Measurements from ENCODE around the gene TP53I13. TPM values are rescaled to one million over a fixed set of nuclear protein-coding genes. Genes with fewer than 3 reads are reported as not detected.

The TP53I13 gene
- total RNA-seq, 1 donor from 2014 or later, result 37.2 TPM

DNA sequence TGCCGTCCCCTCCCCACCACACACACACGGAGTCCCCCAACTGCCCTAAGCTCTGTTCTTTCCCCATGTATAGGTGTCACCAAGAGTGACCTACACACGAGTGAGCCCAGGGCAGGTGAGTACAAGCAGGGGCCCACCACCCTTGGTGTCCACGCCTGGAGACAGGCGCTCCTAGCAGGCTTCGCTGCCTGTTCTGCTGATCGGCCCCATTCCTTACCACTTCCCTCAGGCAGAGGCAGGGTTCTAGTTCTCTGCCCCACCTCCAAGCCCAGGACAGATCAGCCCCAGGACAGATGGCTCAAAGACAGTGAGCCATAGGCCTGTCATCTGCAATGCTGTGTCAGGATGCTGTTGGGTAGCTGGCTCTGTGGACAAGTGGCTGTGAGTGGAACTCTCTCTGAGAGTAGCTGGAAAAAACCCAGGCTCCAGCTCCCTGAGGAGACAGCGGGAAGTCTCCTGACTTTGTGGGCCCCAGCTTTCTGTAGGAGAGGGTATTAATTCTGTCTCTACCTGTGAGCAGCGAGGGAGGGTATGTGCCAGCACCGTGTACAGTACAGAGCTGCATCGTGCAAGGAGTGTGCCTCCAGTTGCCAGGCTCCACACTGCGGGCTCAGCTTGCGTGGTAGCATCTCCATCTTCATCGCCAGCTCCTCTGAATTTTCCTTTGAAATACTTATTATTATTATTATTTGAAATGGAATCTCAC lies 897 bp downstream of the TP53I13 start:
- Histone ChIP-seq H3K27ac (replicated peaks) (peak overlapping the region; percentile 92), H3K4me3 (peak overlapping the region; percentile 77), H3K27me3 (ENCODE audit: low read depth) (no peaks in the 10 kb centered on the region), H3K9me3 (replicated peaks) (no peaks in the 10 kb centered on the region), H3K36me3 (peaks cover 11% of the 10 kb centered on the region), H3K4me1 (peaks cover 83% of the 10 kb centered on the region)
- intact Hi-C loops (cut with micrococcal nuclease), result no loop called here
- DNase-seq, result no peak
- TF ChIP-seq, protein P1, sequence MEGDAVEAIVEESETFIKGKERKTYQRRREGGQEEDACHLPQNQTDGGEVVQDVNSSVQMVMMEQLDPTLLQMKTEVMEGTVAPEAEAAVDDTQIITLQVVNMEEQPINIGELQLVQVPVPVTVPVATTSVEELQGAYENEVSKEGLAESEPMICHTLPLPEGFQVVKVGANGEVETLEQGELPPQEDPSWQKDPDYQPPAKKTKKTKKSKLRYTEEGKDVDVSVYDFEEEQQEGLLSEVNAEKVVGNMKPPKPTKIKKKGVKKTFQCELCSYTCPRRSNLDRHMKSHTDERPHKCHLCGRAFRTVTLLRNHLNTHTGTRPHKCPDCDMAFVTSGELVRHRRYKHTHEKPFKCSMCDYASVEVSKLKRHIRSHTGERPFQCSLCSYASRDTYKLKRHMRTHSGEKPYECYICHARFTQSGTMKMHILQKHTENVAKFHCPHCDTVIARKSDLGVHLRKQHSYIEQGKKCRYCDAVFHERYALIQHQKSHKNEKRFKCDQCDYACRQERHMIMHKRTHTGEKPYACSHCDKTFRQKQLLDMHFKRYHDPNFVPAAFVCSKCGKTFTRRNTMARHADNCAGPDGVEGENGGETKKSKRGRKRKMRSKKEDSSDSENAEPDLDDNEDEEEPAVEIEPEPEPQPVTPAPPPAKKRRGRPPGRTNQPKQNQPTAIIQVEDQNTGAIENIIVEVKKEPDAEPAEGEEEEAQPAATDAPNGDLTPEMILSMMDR (IDR thresholded peaks at IDR 0.05; ENCODE audit: borderline replicate concordance), result no peak

DNA sequence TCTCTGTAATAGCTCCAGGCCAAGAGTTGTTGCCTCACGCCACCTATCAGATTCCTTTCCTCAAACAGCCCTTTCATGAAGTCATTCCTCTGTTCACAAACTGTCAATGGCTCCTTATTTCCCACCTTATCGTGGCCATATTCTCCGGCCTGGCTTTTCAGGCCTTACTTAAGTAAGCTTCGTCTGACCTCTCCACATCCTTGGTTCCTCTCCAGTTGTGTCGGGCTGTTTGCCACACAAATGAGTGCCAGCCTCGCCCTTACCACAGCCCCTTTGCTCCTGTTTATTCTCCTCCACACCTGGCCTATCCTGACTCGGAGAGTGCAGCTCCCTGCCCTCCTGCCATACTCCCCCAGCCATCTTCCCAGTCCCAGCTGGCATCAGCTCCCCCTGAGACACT lies 2.0 kb downstream of the TP53I13 start:
- Histone ChIP-seq H3K27me3 (ENCODE audit: low read depth) (no peaks in the 10 kb centered on the region), H3K36me3 (peaks cover 22% of the 10 kb centered on the region), H3K9me3 (replicated peaks) (no peaks in the 10 kb centered on the region), H3K27ac (replicated peaks) (no peak overlapping the region), H3K4me1 (peaks cover 72% of the 10 kb centered on the region), H3K4me3 (no peak overlapping the region)
- intact Hi-C loops (cut with micrococcal nuclease), result no loop called here
- DNase-seq, result no peak
- TF ChIP-seq, protein P1 (IDR thresholded peaks at IDR 0.05; ENCODE audit: borderline replicate concordance), result no peak

DNA sequence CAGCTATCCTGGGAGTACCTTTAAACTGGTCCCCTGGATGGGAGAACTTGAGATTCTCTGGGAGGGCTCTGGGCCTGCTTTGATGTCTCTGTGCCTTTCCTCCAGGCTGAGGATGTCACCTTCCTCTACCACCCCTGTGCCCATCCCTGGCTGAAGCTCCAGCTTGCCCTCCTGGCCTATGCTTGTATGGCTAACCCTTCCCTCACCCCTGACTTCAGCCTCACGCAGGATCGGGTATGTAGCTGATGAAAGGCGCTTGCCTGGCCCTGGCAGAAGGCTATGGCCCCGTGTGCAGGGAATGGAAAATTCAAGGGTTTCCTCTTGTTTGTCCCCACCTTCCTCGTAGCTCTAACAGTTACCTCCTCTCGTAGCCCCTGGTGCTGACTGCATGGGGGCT lies 3.0 kb downstream of the TP53I13 start:
- intact Hi-C loops (cut with micrococcal nuclease), result no loop called here
- Histone ChIP-seq H3K9me3 (replicated peaks) (no peaks in the 10 kb centered on the region), H3K4me1 (peaks cover 63% of the 10 kb centered on the region), H3K27me3 (ENCODE audit: low read depth) (no peaks in the 10 kb centered on the region), H3K27ac (replicated peaks) (peak overlapping the region; percentile 76), H3K4me3 (no peak overlapping the region), H3K36me3 (peaks cover 31% of the 10 kb centered on the region)
- DNase-seq, result no peak
- TF ChIP-seq, protein P1 (IDR thresholded peaks at IDR 0.05; ENCODE audit: borderline replicate concordance), result no peak

DNA sequence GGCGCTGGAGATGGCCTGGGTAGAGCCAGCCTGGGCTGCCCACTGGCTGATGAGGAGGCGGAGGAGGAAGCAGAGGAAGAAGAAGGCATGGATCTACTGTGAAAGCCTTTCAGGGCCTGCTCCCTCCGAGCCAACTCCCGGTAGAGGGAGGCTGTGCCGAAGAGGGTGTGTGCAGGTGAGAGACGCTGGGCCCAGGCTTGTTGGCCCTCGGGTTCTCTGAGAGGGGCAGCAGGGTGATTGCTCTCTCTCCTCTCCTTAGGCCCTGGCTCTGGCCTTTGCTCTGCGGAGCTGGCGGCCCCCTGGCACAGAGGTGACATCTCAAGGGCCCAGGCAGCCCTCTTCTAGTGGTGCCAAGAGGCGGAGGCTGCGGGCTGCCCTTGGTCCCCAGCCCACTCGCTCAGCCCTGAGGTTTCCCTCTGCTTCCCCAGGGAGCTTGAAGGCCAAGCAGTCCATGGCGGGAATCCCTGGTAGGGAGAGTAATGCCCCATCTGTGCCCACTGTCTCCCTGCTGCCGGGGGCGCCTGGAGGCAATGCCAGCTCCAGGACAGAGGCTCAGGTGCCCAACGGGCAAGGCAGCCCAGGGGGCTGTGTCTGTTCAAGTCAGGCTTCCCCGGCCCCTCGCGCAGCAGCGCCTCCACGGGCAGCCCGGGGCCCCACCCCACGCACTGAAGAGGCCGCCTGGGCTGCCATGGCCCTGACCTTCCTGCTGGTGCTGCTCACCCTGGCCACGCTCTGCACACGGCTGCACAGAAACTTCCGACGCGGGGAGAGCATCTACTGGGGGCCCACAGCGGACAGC lies 3.6 kb downstream of the TP53I13 start:
- TF ChIP-seq, protein P1 (IDR thresholded peaks at IDR 0.05; ENCODE audit: borderline replicate concordance), result no peak
- Histone ChIP-seq H3K27me3 (ENCODE audit: low read depth) (no peaks in the 10 kb centered on the region), H3K36me3 (peaks cover 37% of the 10 kb centered on the region), H3K4me1 (peaks cover 59% of the 10 kb centered on the region), H3K4me3 (peak overlapping the region; percentile 63), H3K9me3 (replicated peaks) (no peaks in the 10 kb centered on the region), H3K27ac (replicated peaks) (peak overlapping the region; percentile 76)
- peak; percentile 35 for DNase-seq
- intact Hi-C loops (cut with micrococcal nuclease), result no loop called here

DNA sequence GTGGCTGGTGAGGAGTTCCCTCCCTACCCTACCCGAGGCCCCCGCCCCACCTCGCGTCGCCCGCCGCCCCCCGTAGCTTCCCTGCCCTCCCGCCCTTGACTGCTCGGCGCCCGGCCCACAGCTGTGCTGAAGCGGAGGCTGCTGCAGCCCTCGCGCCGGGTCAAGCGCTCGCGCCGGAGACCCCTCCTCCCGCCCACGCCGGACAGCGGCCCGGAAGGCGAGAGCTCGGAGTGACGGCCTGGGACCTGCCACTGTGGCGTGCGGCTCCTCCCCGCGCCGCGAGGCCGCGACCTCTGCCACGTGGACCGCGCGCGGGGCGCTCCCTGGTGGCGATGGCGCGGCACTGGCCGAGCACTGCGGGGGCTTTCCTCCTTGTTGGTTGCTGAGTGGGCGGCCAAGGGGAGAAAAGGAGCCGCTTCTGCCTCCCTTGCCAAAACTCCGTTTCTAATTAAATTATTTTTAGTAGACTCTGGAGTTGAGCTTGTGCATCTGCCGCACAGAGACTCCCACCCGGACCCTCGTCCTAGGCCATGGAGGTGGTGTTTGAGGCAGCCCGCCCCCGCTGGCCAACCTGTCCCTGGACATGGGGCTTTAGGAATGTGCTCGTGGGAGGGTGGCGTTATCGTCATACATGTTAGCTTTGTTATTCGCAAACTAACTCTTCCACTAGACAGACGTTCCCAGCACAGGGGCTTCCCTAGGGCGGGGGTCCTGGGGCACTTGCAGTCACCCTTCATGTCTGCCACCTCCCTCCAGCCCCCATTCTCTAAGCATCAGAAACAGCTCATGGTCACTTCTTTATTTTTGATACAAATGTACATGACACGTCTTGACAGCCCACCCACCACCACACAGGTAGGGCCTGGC lies 4.4 kb downstream of the TP53I13 start:
- peaks cover 54% of the 10 kb centered on the region for H3K4me1 ChIP-seq
- peaks cover 46% of the 10 kb centered on the region for H3K36me3 ChIP-seq
- intact Hi-C loops (cut with micrococcal nuclease), result no loop called here
- H3K4me3 ChIP-seq, result peak overlapping the region; percentile 63
- H3K9me3 ChIP-seq (replicated peaks), result no peaks in the 10 kb centered on the region
- no peaks in the 10 kb centered on the region for H3K27me3 ChIP-seq (ENCODE audit: low read depth)
- TF ChIP-seq, protein P1 (IDR thresholded peaks at IDR 0.05; ENCODE audit: borderline replicate concordance), result peak; percentile 88
- DNase-seq, result peak; percentile 73
- H3K27ac ChIP-seq (replicated peaks), result peak overlapping the region; percentile 76

All from left ventricle myocardium inferior (tissue), 1 donor.